K562 (cell line): Measurements from ENCODE around the gene CARD9. TPM values are rescaled to one million over a fixed set of nuclear protein-coding genes. Genes with fewer than 3 reads are reported as not detected.

Experiments
- ATAC-seq: fragments of 200-7000 bp; cut with Tn5 transposase; 3 replicates; pipeline ENCODE4 v1.9.1; 2020; ENCODE audit warnings: moderate library complexity
- BruUV-seq: library from RNA; stranded (reverse); fragments of 400-500 nt; replicated peaks from 2 replicates; lab custom pipeline; 2021; lab: Mats Ljungman, UMichigan
- CTCF ChIA-PET: fragments of 300-600 bp; formaldehyde crosslinking; extraction: SDS; loops from one replicate; lab custom pipeline; 2021; ENCODE audit warnings: low intra/inter-chr PET ratio; lab: Yijun Ruan, JAX
- POLR2A ChIA-PET: fragments of 300-600, 350-650 bp; sonication (Branson Sonifier 250); formaldehyde crosslinking; extraction: SDS; loops from one replicate; lab custom pipeline; 2021; ENCODE audit warnings: antibody characterized with exemption, inconsistent platforms; lab: Yijun Ruan, JAX
- DNase-seq, 4 experiments: peaks; one replicate each; pipeline versions ENCODE4 v3.0.0 to v3.0.0-alpha.2; 2011 to 2018; ENCODE audit warnings: low spot score in 3 of 4, mixed read lengths in 3 of 4; ENCODE audit errors: extremely low read depth in 1 of 4
- FAIRE-seq: peaks from 2 replicates; lab custom pipeline; 2011; peaks lifted over from hg19 to GRCh38; lab: Jason Lieb, UNC
- H2AFZ ChIP-seq: 2 replicates; pipeline ENCODE4 v1.6.0; 2011; ENCODE audit warnings: low read depth, low read length, control low read depth, inconsistent platforms
- H3K27ac ChIP-seq: fragments of 200-600 bp; 3 replicates; pipeline ENCODE4 v1.8.0; 2011; ENCODE audit warnings: low read depth, mild to moderate bottlenecking, control low read depth, inconsistent platforms, low read length, moderate library complexity, mixed read lengths; ENCODE audit errors: extremely low read depth
- H3K27me3 ChIP-seq, 2 experiments: fragments of 300-600 bp in 1 of 2; 2 replicates in 1 of 2; 3 replicates in 1 of 2; pipeline versions ENCODE4 v1.6.0 to v1.8.0; 2011; ENCODE audit warnings: inconsistent platforms in 2 of 2, low read length in 2 of 2, mild to moderate bottlenecking in 1 of 2, mixed read lengths in 1 of 2, moderate library complexity in 1 of 2; ENCODE audit not compliant: control insufficient read depth in 2 of 2, insufficient read depth in 2 of 2
- H3K36me3 ChIP-seq: fragments of 300-600 bp; 3 replicates; pipeline ENCODE4 v1.8.0; 2011; ENCODE audit warnings: mild to moderate bottlenecking, low read length, inconsistent platforms; ENCODE audit not compliant: control insufficient read depth, insufficient read depth
- H3K4me1 ChIP-seq, 2 experiments: fragments of 200-600 bp in 1 of 2; replicated peaks in 1 of 2; 2 replicates in 1 of 2; 3 replicates in 1 of 2; pipeline versions ENCODE4 v1.5.1 to v1.8.0; 2011; ENCODE audit warnings: inconsistent platforms in 2 of 2, low read length in 2 of 2, mild to moderate bottlenecking in 1 of 2, mixed read lengths in 1 of 2, moderate library complexity in 1 of 2; ENCODE audit not compliant: control insufficient read depth in 2 of 2, insufficient read depth in 2 of 2
- H3K4me2 ChIP-seq: 2 replicates; pipeline ENCODE4 v1.6.1; 2011; ENCODE audit warnings: low read length, control low read depth, inconsistent platforms, mixed read lengths; ENCODE audit not compliant: insufficient read depth
- H3K4me3 ChIP-seq: fragments of 200-600 bp; sonication (generic), shearing (Covaris generic); 2 replicates; pipeline ENCODE4 v1.5.1; 2016; ENCODE audit warnings: control low read depth, inconsistent platforms
- H3K79me2 ChIP-seq: fragments of 200-600 bp; 3 replicates; pipeline ENCODE4 v1.8.0; 2011; ENCODE audit warnings: low read length, inconsistent platforms; ENCODE audit not compliant: control insufficient read depth, insufficient read depth
- H3K9ac ChIP-seq, 2 experiments: 2 replicates each; pipeline versions ENCODE4 v1.6.0 to v1.6.1; 2011; ENCODE audit warnings: low read depth in 2 of 2, low read length in 2 of 2, control low read depth in 1 of 2, inconsistent platforms in 1 of 2, mild to moderate bottlenecking in 1 of 2, mixed read lengths in 1 of 2; ENCODE audit not compliant: insufficient read depth in 1 of 2
- H3K9me1 ChIP-seq: one replicate; pipeline ENCODE4 v1.6.0; 2011; ENCODE audit warnings: inconsistent platforms, mild to moderate bottlenecking, low read length, moderate library complexity; ENCODE audit not compliant: control insufficient read depth, insufficient read depth
- H3K9me3 ChIP-seq: replicated peaks from 2 replicates; pipeline ENCODE4 v1.5.1; 2011; ENCODE audit warnings: low read depth, low read length, inconsistent platforms; ENCODE audit not compliant: control insufficient read depth, insufficient read depth
- H4K20me1 ChIP-seq: replicated peaks from 2 replicates; pipeline ENCODE4 v1.6.1; 2011; ENCODE audit warnings: low read length, inconsistent platforms, mixed read lengths; ENCODE audit not compliant: control insufficient read depth, insufficient read depth
- CHD2 ChIP-seq: IDR thresholded peaks from 2 replicates; pipeline ENCODE4 v1.6.1; 2011; ENCODE audit warnings: low read depth, low read length
- EZH2 ChIP-seq: IDR thresholded peaks from 2 replicates; pipeline ENCODE4 v1.6.1; 2012; ENCODE audit warnings: low read depth, mild to moderate bottlenecking, inconsistent platforms, low read length, borderline replicate concordance
- ILK ChIP-seq: fragments of 450-650 bp; IDR thresholded peaks from 2 replicates; pipeline ENCODE4 v1.6.1; 2016; ENCODE audit warnings: missing genetic modification characterization, low read depth, mild to moderate bottlenecking, missing compliant biosample characterization, moderate library complexity, borderline replicate concordance
- MNT ChIP-seq, 2 experiments: fragments of 450-650 bp; conservative IDR thresholded peaks; 2 replicates each; pipeline ENCODE4 v1.6.1; 2017; ENCODE audit warnings: mild to moderate bottlenecking in 2 of 2, moderate library complexity in 2 of 2
- MYNN ChIP-seq, 2 experiments: sonication (generic); formaldehyde crosslinking in 1 of 2; IDR thresholded peaks; 2 replicates each; pipeline versions ENCODE4 v1.5.0 to v1.6.1; 2016 to 2020; ENCODE audit warnings: antibody characterized with exemption in 1 of 2, missing genetic modification reagents in 1 of 2
- NCOA2 ChIP-seq, 2 experiments: fragments of 450-650 bp; IDR thresholded peaks; 2 replicates each; pipeline ENCODE4 v1.6.1; 2018; ENCODE audit warnings: mild to moderate bottlenecking in 2 of 2, moderate library complexity in 1 of 2; ENCODE audit not compliant: partially characterized antibody in 2 of 2
- NFE2 ChIP-seq: IDR thresholded peaks from 2 replicates; pipeline ENCODE4 v1.6.1; 2014; ENCODE audit warnings: antibody characterized with exemption, low read depth
- SFPQ ChIP-seq: fragments of 200-400 bp; formaldehyde crosslinking; IDR thresholded peaks from 2 replicates; pipeline ENCODE4 v1.6.1; 2017; ENCODE audit warnings: mild to moderate bottlenecking, low read depth, low read length, moderate library complexity
- TCF3 ChIP-seq: sonication (generic); formaldehyde crosslinking; IDR thresholded peaks from 2 replicates; pipeline ENCODE4 v1.4.0; 2020; ENCODE audit warnings: mild to moderate bottlenecking, missing genetic modification reagents
- TSC22D4 ChIP-seq: fragments of 450-650 bp; IDR thresholded peaks from 2 replicates; pipeline ENCODE4 v1.6.1; 2016; ENCODE audit warnings: missing genetic modification characterization, missing biosample characterization, control low read depth
- ZNF140 ChIP-seq: fragments of 250-450 bp; sonication (Bioruptor Pico); IDR thresholded peaks from 2 replicates; pipeline ENCODE4 v1.8.0; 2021; ENCODE audit warnings: moderate library complexity, mild to moderate bottlenecking, inconsistent platforms
- ZNF639 ChIP-seq, 2 experiments: fragments of 200-800 bp in 1 of 2; sonication (Bioruptor generic) in 1 of 2; sonication (generic) in 1 of 2; formaldehyde crosslinking in 1 of 2; IDR thresholded peaks in 1 of 2; conservative IDR thresholded peaks in 1 of 2; 2 replicates each; pipeline versions ENCODE4 v1.5.0 to v1.6.1; 2016 to 2020; ENCODE audit warnings: missing compliant biosample characterization in 1 of 2, missing genetic modification characterization in 1 of 2, missing genetic modification reagents in 1 of 2
- WGBS: fragments of 100-300 bp; shearing (Covaris generic); methylation state at CpG from one replicate; pipeline ENCODE4 v1.1.6; 2016; ENCODE audit warnings: low coverage, mixed read lengths; ENCODE audit not compliant: insufficient coverage; ENCODE audit errors: missing lambda C conversion rate; 5-methylcytosine and 5-hydroxymethylcytosine counted together
- in situ Hi-C: fragments of 300-500 bp; cut with MboI; formaldehyde crosslinking; loops from 4 replicates; pipeline ENCODE4 v1.15.0; 2018; ENCODE audit warnings: inconsistent platforms, mixed read lengths
- intact Hi-C: fragments of 100-400 bp; cut with micrococcal nuclease; formaldehyde crosslinking; loops from 2 replicates; pipeline ENCODE4 v1.14.2; 2022
- polyA plus RNA-seq, 8 experiments: library from polyadenylated mRNA; depleted of rRNA in 4 of 8; stranded (reverse) in 5 of 8; unstranded in 3 of 8; fragments of >200 nt; fragmentation: Nextera tagmentation in 2 of 8; fragmentation: Illumina TruSeq in 1 of 8; extraction: Ambion mirVana in 2 of 8; extraction: Trizol in 1 of 8; gene quantifications; 2 replicates each; pipeline versions ENCODE4 v1.2.1 to v1.2.3, GENCODE V29; 2011 to 2014; ENCODE audit warnings: inconsistent platforms in 1 of 8, missing spikeins in 1 of 8
- total RNA-seq, 7 experiments: library from RNA; depleted of rRNA in 6 of 7; stranded (reverse); fragments of >200 nt in 6 of 7; fragmentation: Illumina TruSeq in 2 of 7; extraction: Trizol in 2 of 7; gene quantifications; 2 replicates each; pipeline versions ENCODE4 v1.2.1 to v1.2.3, GENCODE V29; 2011 to 2021; ENCODE audit warnings: low replicate concordance in 1 of 7

CARD9 gene
- total and polyA plus RNA-seq, 9 of the 15 experiments (the other 6 are each of a cell fraction or from before 2014, with no cell fraction given): 1.7 to 53.0 (median 9.7) TPM

GRCh38 chr9:136396219-136396515 lies 22.7 kb upstream of the CARD9 start:
- peaks cover 76% of the 10 kb centered on the region for H3K36me3 ChIP-seq
- no peak overlapping the region for H3K27ac ChIP-seq
- DNase-seq (no peak), ATAC-seq (no peak), FAIRE-seq (no peak)
- in situ Hi-C loops: no loop called here
- no peak overlapping the region for H2AFZ ChIP-seq
- 0 out of 4 replicates have a peak overlapping the region, but pooled peaks of 1 of the 2 experiments have one; percentile 60 for H3K9ac ChIP-seq
- WGBS: 97% methylated on average over 4 of the region's 4 CpGs
- no peaks in the 10 kb centered on the region for H3K9me1 ChIP-seq
- no peak overlapping the region for H3K4me3 ChIP-seq
- BruUV-seq: no TSS peak
- no peaks in the 10 kb centered on the region; the same call in 1 of the 2 replicates for H4K20me1 ChIP-seq
- intact Hi-C loops: no loop called here
- no peaks in the 10 kb centered on the region for H3K27me3 ChIP-seq
- CTCF ChIA-PET: no interaction called here
- no peaks in the 10 kb centered on the region for H3K9me3 ChIP-seq
- POLR2A ChIA-PET: interaction anchor here (0.6 to 1.6 kb wide), 5 partner anchors 9 to 33 kb away, joined by 3 to 5 read pairs (median 3); partner anchors contain the start of gene DNLZ
- H3K4me2 ChIP-seq: no peak overlapping the region
- TF ChIP-seq SFPQ: no peak
- no peak for TF ChIP-seq MNT (conservative IDR thresholded peaks at IDR 0.05)
- TF ChIP-seq NCOA2 (IDR thresholded peaks at IDR 0.05; ENCODE audit: partially characterized antibody in 2 of 2): no peak
- no peak for TF ChIP-seq ZNF140 (CRISPR knock-in tag)
- TF ChIP-seq MYNN (IDR thresholded peaks at IDR 0.05): no peak
- TF ChIP-seq MYNN (CRISPR knock-in tag; IDR thresholded peaks at IDR 0.05): no peak
- TF ChIP-seq NFE2: no peak
- TF ChIP-seq CHD2: no peak
- TF ChIP-seq ZNF639 (CRISPR knock-in tag; conservative IDR thresholded peaks at IDR 0.05 in 1 of 2, IDR thresholded peaks at IDR 0.05 in 1 of 2): no peak
- no peak for TF ChIP-seq ILK (tag)
- no peak for TF ChIP-seq EZH2
- TF ChIP-seq TSC22D4 (tag): no peak
- TF ChIP-seq TCF3 (CRISPR knock-in tag): no peak
- H3K79me2 ChIP-seq: peaks cover 28% of the 10 kb centered on the region
- peaks cover 7 to 49% of the 10 kb centered on the region in 2 experiments; a peak in 4 of 5 replicates for H3K4me1 ChIP-seq
